Right atrium auricular region (tissue), 2 donors: ENCODE results near the gene SPAM1. TPM values are rescaled to one million over a fixed set of nuclear protein-coding genes. Genes with fewer than 3 reads are reported as not detected.
"Not testable (repeated sequence)": the region's sequence is repeated elsewhere in the genome, so short reads cannot be mapped to it uniquely, and the experiment has no call there.

Experiments
- DNase-seq: peaks from one replicate; pipeline ENCODE4 v3.0.0-alpha.2; 2019; ENCODE audit warnings: low spot score
- H3K27ac ChIP-seq, 2 donors: fragments of 200-600 bp; sonication (generic); 1 replicate in 1 of 2; 2 replicates in 1 of 2; pipeline ENCODE4 v1.5.1; 2016 to 2019
- H3K27me3 ChIP-seq, 2 donors: fragments of 200-600 bp; sonication (generic); one replicate each; pipeline versions ENCODE4 v1.5.1 to v1.6.0; 2017 to 2019
- H3K36me3 ChIP-seq: fragments of 200-600 bp; sonication (generic); one replicate; pipeline ENCODE4 v1.5.1; 2016
- H3K4me1 ChIP-seq, 2 donors: fragments of 200-600 bp; sonication (generic); one replicate each; pipeline versions ENCODE4 v1.5.1 to v1.6.0; 2017 to 2019
- H3K4me3 ChIP-seq, 2 donors: fragments of 200-600 bp; sonication (generic); 1 replicate in 1 of 2; 2 replicates in 1 of 2; pipeline ENCODE4 v1.5.1; 2017 to 2019; ENCODE audit warnings: mild to moderate bottlenecking in 1 of 2, moderate library complexity in 1 of 2
- H3K9me3 ChIP-seq, 2 donors: fragments of 200-600 bp; sonication (generic); one replicate each; pipeline ENCODE4 v1.5.1; 2019
- CTCF ChIP-seq, 2 donors: fragments of 200-600 bp; sonication (generic); IDR thresholded peaks; one replicate each; pipeline ENCODE4 v1.5.1; 2019; ENCODE audit warnings: antibody characterized with exemption in 2 of 2
- total RNA-seq, 2 donors: library from RNA; depleted of rRNA; stranded (reverse); fragments of >200 nt; gene quantifications; one replicate each; pipeline ENCODE4 v1.1.0, GENCODE V29; 2016

The SPAM1 gene
- total RNA-seq, 2 donors from 2014 or later = not detected

GRCh38 chr7:123888192-123888591, 36.8 kb upstream of the SPAM1 start:
- Histone ChIP-seq H3K36me3 (no peaks in the 10 kb centered on the region), H3K4me3 (no peak overlapping the region), H3K9me3 (peaks cover 0 to 10% of the 10 kb centered on the region in 2 donors), H3K27me3 (no peaks in the 10 kb centered on the region), H3K4me1 (no peaks in the 10 kb centered on the region), H3K27ac (no peak overlapping the region)
- no peak for TF ChIP-seq CTCF (IDR thresholded peaks at IDR 0.05)
- DNase-seq = no peak

- H3K4me1 ChIP-seq, H3K27ac ChIP-seq, H3K9me3 ChIP-seq, H3K36me3 ChIP-seq, DNase-seq, H3K27me3 ChIP-seq, H3K4me3 ChIP-seq: not testable (repeated sequence)
Observed at GRCh38 chr7:123894753-123895152, 30.3 kb upstream of the SPAM1 start.

- no peaks in the 10 kb centered on the region for H3K4me1 ChIP-seq
Observed at GRCh38 chr7:123901101-123901500, 23.9 kb upstream of the SPAM1 start.

GRCh38 chr7:123905714-123906113, 19.3 kb upstream of the SPAM1 start:
- Histone ChIP-seq H3K9me3 (no peaks in the 10 kb centered on the region), H3K36me3 (no peaks in the 10 kb centered on the region), H3K27me3 (no peaks in the 10 kb centered on the region), H3K4me3 (no peak overlapping the region), H3K4me1 (no peaks in the 10 kb centered on the region), H3K27ac (no peak overlapping the region)
- no peak for TF ChIP-seq CTCF (IDR thresholded peaks at IDR 0.05)
- DNase-seq = no peak

More at GRCh38 chr7:123901101-123901500, 23.9 kb upstream of the SPAM1 start:
- Histone ChIP-seq H3K9me3 (no peaks in the 10 kb centered on the region), H3K36me3 (no peaks in the 10 kb centered on the region), H3K27me3 (no peaks in the 10 kb centered on the region), H3K27ac (no peak overlapping the region), H3K4me3 (no peak overlapping the region)
- TF ChIP-seq CTCF (IDR thresholded peaks at IDR 0.05) = no peak
- no peak for DNase-seq

GRCh38 chr7:123916240-123916724, 8.8 kb upstream of the SPAM1 start:
- TF ChIP-seq CTCF (IDR thresholded peaks at IDR 0.05) = peak in 1 of 2 donors; percentile 39
- Histone ChIP-seq H3K27me3 (no peaks in the 10 kb centered on the region), H3K9me3 (no peaks in the 10 kb centered on the region), H3K36me3 (no peaks in the 10 kb centered on the region), H3K4me1 (no peaks in the 10 kb centered on the region), H3K4me3 (no peak overlapping the region), H3K27ac (no peak overlapping the region)
- DNase-seq = no peak

- H3K4me1 ChIP-seq = no peaks in the 10 kb centered on the region
- no peak for TF ChIP-seq CTCF (IDR thresholded peaks at IDR 0.05)
Observed at GRCh38 chr7:123917878-123918277, 7.2 kb upstream of the SPAM1 start.

More at GRCh38 chr7:123917878-123918277, 7.2 kb upstream of the SPAM1 start:
- H3K36me3 ChIP-seq = no peaks in the 10 kb centered on the region
- no peak overlapping the region for H3K27ac ChIP-seq
- H3K4me3 ChIP-seq = no peak overlapping the region
- H3K27me3 ChIP-seq = no peaks in the 10 kb centered on the region
- no peak for DNase-seq
- no peaks in the 10 kb centered on the region for H3K9me3 ChIP-seq
